Adipocyte (in vitro differentiated cells): Measurements from ENCODE around the gene NAV2.

ENCODE experiments used
- DNase-seq: peaks from one replicate; pipeline ENCODE4 v3.0.0-alpha.2; 2015; ENCODE audit warnings: low read depth
- H3K27me3 ChIP-seq: replicated peaks from 2 replicates; pipeline ENCODE4 v1.7.0; 2013; ENCODE audit warnings: mild to moderate bottlenecking, low read length, moderate library complexity; ENCODE audit not compliant: control insufficient read depth, insufficient read depth
- H3K36me3 ChIP-seq: 2 replicates; pipeline ENCODE4 v1.7.0; 2013; ENCODE audit warnings: low read length, mild to moderate bottlenecking, moderate library complexity; ENCODE audit not compliant: control insufficient read depth, insufficient read depth, severe bottlenecking
- H3K4me1 ChIP-seq: 2 replicates; pipeline ENCODE4 v1.7.0; 2013; ENCODE audit warnings: mild to moderate bottlenecking, low read length, moderate library complexity; ENCODE audit not compliant: control insufficient read depth, insufficient read depth
- H3K4me3 ChIP-seq: 2 replicates; pipeline ENCODE4 v1.7.0; 2013; ENCODE audit warnings: mild to moderate bottlenecking, low read length, moderate library complexity
- H3K9ac ChIP-seq: 2 replicates; pipeline ENCODE4 v1.7.0; 2013; ENCODE audit warnings: mild to moderate bottlenecking, low read length, moderate library complexity
- H3K9me3 ChIP-seq: 2 replicates; pipeline ENCODE4 v1.7.0; 2013; ENCODE audit warnings: mild to moderate bottlenecking, low read length, moderate library complexity; ENCODE audit not compliant: control insufficient read depth

Gene NAV2

DNA sequence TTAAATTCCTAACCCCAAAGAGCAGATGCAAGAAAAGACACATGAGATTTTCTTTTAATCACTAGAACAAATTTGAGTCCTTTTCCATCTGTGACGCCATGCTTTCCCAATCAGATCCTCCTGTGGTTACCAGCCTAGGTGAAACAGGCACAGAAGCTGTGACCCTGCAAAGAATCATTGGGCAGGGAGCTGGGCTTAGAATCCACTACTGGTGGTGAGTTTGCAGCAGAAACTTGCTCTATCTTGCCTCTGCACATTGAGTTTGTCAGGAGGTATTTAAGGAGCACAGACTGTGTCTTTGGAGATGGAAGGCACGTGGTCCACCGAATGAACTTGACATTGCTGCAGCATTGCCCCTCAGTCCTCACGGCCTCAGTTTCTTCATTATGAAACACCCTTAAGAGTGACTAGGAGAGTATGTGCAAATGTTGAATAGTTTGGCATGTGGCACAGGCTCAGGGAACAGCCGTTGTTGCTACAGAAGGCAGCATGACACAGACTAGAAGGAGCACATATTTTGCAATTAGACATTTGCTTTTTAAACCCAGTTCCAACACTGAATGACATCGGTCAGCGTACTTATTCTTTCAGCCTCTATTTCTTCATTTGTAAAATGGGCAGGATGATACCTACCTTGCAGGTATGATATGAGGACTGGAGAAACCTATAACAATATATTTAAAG, 320.1 kb downstream of the NAV2 start:
- no peak overlapping the region for H3K9ac ChIP-seq
- no peak for DNase-seq
- no peaks in the 10 kb centered on the region for H3K9me3 ChIP-seq
- H3K27me3 ChIP-seq, result no peaks in the 10 kb centered on the region
- H3K36me3 ChIP-seq, result peaks cover 18% of the 10 kb centered on the region
- H3K4me3 ChIP-seq, result no peak overlapping the region
- peaks cover 44% of the 10 kb centered on the region for H3K4me1 ChIP-seq

DNA sequence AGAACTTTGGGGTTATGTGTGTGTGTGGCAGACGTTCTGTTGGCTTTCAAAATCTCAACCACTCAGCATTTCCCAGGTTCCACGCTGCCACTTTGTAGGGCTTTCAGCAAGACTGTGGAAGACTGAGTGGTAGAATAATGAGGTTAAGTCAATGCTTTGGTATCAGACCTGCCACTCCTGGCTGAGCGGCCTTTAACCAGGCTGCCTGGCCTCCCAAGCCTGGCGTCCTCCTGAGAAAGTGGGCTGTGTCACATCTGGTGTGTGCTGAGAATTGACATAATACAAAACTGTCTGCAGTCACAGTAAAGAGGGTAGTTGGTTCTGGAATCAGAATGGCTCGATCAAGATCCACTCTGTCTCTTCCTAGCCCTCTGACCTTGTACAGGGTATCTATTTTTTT, 321.2 kb downstream of the NAV2 start:
- Histone ChIP-seq H3K4me1 (peaks cover 44% of the 10 kb centered on the region), H3K36me3 (peaks cover 29% of the 10 kb centered on the region), H3K9ac (no peak overlapping the region), H3K9me3 (no peaks in the 10 kb centered on the region), H3K27me3 (no peaks in the 10 kb centered on the region), H3K4me3 (no peak overlapping the region)
- DNase-seq, result no peak

DNA sequence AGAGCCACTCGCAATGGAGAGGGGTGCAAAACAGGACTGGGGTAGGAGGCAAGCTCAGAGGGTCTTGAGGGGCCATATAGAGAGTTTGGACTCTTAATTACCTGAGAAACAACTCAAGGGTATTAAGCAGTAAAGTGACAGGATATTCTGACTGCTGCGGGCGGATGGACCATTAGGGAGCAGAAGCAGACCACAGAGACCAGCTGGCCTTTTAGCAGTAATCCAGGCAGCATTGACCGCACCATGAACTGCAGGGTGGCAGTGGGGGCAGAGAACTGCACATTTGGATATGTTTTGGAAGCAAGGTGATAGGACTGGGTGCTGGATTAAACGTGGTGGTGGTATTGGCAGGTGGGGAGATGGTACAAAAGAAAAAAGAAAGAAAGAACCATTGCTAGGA, 322.3 kb downstream of the NAV2 start:
- Histone ChIP-seq H3K36me3 (peaks cover 41% of the 10 kb centered on the region), H3K27me3 (no peaks in the 10 kb centered on the region), H3K9ac (no peak overlapping the region), H3K9me3 (no peaks in the 10 kb centered on the region), H3K4me1 (peaks cover 44% of the 10 kb centered on the region), H3K4me3 (no peak overlapping the region)
- DNase-seq, result no peak

DNA sequence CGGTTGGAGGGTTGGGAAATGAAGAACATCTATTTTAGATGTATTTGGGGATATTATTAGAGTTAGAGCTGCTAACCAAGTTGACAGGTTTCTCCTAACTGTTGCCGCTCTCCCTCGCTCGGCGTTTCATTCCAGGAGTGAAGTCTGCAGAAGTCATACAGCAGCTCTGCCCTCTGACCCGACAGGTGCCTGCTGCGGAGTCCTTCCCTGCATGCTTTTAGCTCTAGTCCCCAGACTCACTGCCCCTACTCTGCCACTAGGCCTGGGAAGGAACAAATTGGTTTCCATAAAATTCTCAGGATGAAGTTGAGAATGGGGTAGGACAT, 322.7 kb downstream of the NAV2 start:
- no peaks in the 10 kb centered on the region for H3K27me3 ChIP-seq
- peaks cover 45% of the 10 kb centered on the region for H3K36me3 ChIP-seq

DNA sequence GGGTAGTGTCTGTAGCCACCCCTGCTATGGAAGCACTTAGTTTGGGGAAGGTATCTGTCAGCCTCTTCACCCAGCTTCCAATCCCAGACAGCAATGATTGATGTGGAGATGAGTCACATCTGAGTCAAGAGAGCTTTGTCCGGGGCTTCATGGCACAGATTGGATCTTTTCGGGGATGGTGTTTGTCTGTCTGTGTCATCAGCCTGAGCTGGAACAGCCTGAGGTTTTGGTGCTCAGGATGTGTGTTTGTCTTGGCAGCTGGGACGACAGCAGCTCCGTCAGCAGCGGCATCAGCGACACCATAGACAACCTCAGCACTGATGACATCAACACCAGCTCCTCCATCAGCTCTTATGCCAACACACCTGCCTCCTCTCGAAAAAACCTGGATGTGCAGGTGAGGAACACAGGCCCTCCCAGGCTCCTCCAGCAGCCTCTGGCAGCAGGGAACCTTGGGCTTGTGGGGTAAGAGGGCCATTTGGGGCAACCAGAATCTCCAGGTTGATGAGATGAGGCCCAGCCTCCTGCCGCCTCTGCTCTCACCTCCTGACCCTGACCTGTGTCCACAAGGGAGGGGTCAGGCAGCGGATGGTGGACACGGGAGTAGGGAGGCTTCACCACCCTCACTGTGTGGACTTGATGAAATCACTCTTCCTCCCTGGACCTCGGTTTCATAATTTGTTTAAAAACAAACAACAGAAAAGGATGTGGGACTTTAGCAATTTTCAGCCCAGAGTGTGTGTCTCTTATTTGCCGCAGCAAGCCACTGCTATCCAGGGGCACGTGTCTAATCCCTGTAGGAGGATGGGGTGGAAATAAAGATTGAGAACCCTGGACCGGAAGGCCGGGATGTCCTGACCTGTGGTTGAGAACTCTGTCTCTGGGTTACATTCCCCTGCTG, 323.3 kb downstream of the NAV2 start:
- no peak overlapping the region for H3K4me3 ChIP-seq
- H3K36me3 ChIP-seq, result peaks cover 51% of the 10 kb centered on the region
- no peaks in the 10 kb centered on the region for H3K27me3 ChIP-seq
- no peak overlapping the region for H3K9ac ChIP-seq
- peak; percentile 69 for DNase-seq
- H3K9me3 ChIP-seq, result no peaks in the 10 kb centered on the region
- peaks cover 42% of the 10 kb centered on the region for H3K4me1 ChIP-seq

More for the DNA sequence above, 322.7 kb downstream of the NAV2 start:
- no peak for DNase-seq
- Histone ChIP-seq H3K4me1 (peaks cover 44% of the 10 kb centered on the region), H3K9ac (no peak overlapping the region), H3K9me3 (no peaks in the 10 kb centered on the region), H3K4me3 (no peak overlapping the region)

DNA sequence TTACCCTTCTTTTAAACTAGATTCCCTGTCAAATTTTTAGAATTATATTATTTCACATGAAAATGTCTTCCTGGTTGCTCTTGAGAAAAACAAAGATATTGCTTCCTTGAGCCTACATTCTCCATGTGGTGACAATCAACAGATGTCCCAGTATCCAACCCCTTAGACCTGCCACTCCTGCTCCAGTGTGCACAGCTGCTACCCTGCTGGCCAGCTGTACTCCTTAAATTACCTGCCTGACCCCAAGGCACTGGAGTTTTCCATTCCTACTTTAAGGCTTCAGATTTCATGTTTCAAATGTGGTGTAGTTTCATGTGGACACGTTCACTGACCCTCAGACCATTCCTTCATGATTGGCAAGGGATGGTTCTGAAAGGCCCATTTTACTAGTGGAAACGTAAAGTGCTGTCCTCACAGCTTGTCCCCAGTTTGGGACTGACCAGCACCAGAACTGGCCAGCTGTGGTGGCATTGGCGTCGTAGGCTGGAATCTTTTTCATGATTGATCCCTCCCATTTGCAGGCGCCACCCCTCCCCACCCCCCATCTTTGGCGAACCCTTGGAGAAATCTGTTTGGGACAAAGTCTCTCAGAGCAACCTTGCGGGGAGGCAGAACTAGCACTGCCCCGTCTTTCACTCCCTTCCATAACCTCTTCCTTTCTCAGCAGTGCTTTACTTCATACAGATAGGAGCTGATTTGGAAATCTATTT, 324.1 kb downstream of the NAV2 start:
- no peak for DNase-seq
- peaks cover 34% of the 10 kb centered on the region for H3K4me1 ChIP-seq
- no peak overlapping the region for H3K9ac ChIP-seq
- H3K9me3 ChIP-seq, result no peaks in the 10 kb centered on the region
- no peaks in the 10 kb centered on the region for H3K27me3 ChIP-seq
- H3K4me3 ChIP-seq, result no peak overlapping the region
- H3K36me3 ChIP-seq, result peaks cover 59% of the 10 kb centered on the region

DNA sequence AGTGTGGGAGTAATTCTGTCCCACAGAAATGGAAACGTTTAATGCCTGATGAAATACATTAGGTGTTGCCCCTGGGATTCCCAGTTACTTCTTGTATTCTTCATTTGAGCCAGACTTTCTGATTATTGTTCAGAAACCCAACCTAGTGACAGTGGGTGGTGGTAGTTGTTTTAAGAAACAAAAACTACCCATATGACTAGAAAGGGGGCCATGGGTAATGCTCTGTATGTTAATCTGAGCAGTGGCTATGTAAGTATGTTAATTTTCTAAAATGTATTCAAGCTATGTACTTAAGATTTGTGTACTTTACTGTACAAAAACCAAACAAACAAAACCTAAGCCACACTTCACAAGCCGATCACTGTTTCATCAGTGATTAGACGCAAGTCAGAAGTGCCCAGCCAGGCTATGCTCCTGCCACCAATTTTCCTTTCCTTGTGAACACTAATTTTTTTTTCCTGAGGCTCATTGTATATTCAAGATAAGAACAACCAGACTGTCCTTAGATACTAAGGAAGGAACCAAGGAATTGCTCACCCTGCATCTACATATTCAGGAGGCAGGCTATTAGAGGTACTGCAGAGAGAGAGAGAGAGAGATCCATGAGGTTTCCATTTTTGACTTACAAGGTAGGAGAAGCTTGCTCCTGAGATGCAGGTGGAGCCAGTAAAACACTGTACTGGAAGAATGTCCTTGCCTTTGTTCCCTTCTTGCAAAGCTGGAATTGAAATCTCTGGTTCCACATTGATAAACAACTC, 324.9 kb downstream of the NAV2 start:
- no peak overlapping the region for H3K4me3 ChIP-seq
- no peaks in the 10 kb centered on the region for H3K9me3 ChIP-seq
- H3K27me3 ChIP-seq, result no peaks in the 10 kb centered on the region
- peaks cover 26% of the 10 kb centered on the region for H3K4me1 ChIP-seq
- no peak for DNase-seq
- peaks cover 60% of the 10 kb centered on the region for H3K36me3 ChIP-seq
- H3K9ac ChIP-seq, result no peak overlapping the region

DNA sequence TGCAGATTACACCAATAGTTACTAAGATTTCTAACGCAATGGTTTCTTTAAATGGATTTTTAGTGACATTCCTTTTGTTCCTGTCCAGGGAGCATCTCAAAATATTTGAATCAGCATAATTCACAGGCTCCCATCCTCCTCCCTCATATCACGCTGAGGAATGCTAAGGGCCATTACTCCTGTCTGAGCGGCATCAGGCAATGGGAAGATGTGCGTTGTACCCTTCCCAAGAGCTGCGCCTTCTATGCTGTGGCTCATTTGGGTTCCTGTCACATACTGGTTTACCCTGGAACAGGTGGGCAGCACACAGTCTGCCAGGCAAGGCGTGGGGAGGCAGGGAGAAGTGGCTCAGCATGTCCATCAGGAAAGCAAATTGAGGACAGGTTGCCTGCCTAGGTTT, 325.8 kb downstream of the NAV2 start:
- no peaks in the 10 kb centered on the region for H3K9me3 ChIP-seq
- H3K4me3 ChIP-seq, result no peak overlapping the region
- H3K36me3 ChIP-seq, result peaks cover 64% of the 10 kb centered on the region
- no peaks in the 10 kb centered on the region for H3K27me3 ChIP-seq
- H3K9ac ChIP-seq, result no peak overlapping the region
- H3K4me1 ChIP-seq, result peaks cover 17% of the 10 kb centered on the region
- DNase-seq, result no peak

DNA sequence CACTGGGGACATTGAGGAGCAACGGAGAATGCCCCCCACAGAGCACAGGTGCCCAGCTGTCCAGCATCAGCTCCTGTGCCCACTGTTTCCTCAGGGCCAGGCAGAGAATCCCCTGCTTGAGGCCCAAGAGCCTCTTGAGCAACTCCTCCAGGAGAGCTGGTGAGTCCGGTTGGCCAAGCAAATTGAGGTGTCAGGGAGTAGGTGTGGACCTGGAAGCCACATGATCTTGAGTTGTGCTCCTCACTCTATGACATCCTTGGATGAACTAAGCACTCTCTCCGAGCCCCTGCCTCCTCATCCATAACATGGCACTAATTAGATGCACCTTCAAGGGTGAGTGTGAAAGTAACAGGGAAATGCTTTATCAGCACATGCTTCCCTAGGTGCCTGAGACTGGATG, 326.3 kb downstream of the NAV2 start:
- Histone ChIP-seq H3K9me3 (no peaks in the 10 kb centered on the region), H3K27me3 (no peaks in the 10 kb centered on the region), H3K36me3 (peaks cover 69% of the 10 kb centered on the region), H3K4me1 (peaks cover 13% of the 10 kb centered on the region), H3K4me3 (no peak overlapping the region), H3K9ac (no peak overlapping the region)
- no peak for DNase-seq

DNA sequence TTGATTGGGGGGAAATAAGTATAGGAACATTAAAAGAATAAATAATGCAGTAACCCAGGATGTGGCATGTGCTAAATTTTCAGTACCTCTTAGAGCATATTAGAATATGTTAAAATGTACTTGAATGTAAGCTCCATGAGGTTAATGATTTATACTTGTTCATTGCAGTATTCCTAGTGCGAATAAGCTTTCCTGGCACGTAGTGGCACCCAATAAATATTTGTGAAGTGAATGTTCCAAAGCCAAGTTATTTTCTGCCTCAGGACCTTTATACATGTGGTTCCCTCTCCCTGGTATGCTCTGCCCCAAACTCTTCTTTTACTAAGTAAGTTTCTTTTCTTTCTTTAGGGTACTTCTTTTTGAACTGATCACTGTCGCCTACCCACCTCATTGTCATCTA, 328.9 kb downstream of the NAV2 start:
- Histone ChIP-seq H3K9me3 (no peaks in the 10 kb centered on the region), H3K4me3 (no peak overlapping the region), H3K36me3 (peaks cover 86% of the 10 kb centered on the region), H3K9ac (no peak overlapping the region), H3K4me1 (no peaks in the 10 kb centered on the region), H3K27me3 (no peaks in the 10 kb centered on the region)
- DNase-seq, result no peak
